D721Med (cell line): ENCODE data around the gene WWC1.
"Not testable (repeated sequence)": the region's sequence is repeated elsewhere in the genome, so short reads cannot be mapped to it uniquely, and the experiment has no call there.

Experiments used
- DNase-seq: peaks from one replicate; pipeline ENCODE4 v3.0.0; 2011; ENCODE audit warnings: low spot score; ENCODE audit not compliant: insufficient read length
- FAIRE-seq: peaks from 2 replicates; lab custom pipeline; 2011; peaks lifted over from hg19 to GRCh38; lab: Jason Lieb, UNC
- CTCF ChIP-seq: IDR thresholded peaks from 2 replicates; pipeline ENCODE4 v1.5.1; 2012; ENCODE audit warnings: mild to moderate bottlenecking, control low read depth; ENCODE audit not compliant: insufficient read depth; ENCODE audit errors: missing control alignments

WWC1 gene

GRCh38 chr5:168273056-168273980 is 18.1 kb upstream of the WWC1 start:
- DNase-seq (no peak), FAIRE-seq (no peak)
- no peak for TF ChIP-seq CTCF

GRCh38 chr5:168274406-168274805 is 17.0 kb upstream of the WWC1 start:
- TF ChIP-seq CTCF = no peak
- FAIRE-seq = no peak
- no peak for DNase-seq

DNA sequence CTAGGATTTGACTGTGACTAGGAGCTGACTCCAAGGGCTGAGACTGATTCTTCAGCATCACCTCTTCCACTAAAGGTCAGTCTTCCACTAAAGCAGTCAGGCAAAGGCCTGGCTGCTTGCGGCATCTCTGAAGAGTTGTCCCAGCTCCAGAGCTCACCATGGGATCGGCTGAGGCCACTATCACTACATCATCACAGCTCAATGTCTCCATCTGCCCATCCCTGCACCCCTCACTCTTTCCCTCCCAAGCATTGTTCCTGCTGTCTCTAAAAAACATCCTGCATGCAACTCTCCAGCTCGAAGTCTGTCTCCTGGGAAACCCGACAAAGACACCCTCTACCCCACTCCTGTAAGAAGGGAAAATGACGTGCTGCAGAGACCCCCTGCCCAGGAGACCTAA is 15.5 kb upstream of the WWC1 start:
- DNase-seq = no peak
- no peak for FAIRE-seq
- TF ChIP-seq CTCF = no peak

DNA sequence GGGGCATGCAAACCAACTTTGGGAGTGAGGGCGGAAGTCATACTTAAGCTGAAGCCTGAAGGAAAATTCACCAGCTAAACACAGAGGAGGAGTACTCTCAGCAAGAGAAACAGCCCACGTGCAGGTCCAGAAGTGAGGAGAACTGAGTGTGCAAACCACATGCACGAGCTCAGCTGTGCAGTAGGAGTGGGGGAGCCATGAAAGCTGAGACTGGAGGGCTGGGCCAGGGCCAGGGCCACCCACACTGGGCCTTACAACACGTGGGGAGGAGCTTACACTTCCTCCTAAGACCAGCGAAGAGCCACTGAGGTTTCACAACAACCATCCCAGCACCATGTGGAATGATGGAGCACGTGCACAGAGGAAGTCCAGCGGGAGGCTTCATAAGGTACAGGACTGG is 9.3 kb upstream of the WWC1 start:
- DNase-seq (no peak), FAIRE-seq (no peak)
- TF ChIP-seq CTCF = no peak

GRCh38 chr5:168284809-168285208 is 6.6 kb upstream of the WWC1 start:
- DNase-seq (no peak), FAIRE-seq (no peak)

DNA sequence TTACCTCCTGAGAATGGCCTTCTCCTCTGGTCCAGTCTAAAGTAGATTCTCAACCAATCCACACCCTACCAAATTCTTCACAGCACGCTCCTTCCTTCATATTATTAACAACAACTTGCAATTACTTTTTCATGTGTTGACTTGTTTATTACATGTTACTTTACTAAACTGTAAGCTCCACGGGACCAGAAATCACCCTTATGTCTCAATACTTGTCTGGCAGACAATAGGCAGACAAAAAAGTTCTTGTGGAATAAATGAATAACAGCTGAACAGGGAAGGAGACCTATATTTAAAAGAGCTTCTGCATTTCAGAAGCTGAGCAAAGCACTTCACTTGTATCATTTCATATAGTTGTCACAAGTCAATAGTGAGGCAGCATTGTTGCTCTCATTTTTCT is 5.7 kb upstream of the WWC1 start:
- no peak for DNase-seq
- no peak for TF ChIP-seq CTCF
- FAIRE-seq = no peak

More at GRCh38 chr5:168284809-168285208, 6.6 kb upstream of the WWC1 start:
- TF ChIP-seq CTCF = no peak

DNA sequence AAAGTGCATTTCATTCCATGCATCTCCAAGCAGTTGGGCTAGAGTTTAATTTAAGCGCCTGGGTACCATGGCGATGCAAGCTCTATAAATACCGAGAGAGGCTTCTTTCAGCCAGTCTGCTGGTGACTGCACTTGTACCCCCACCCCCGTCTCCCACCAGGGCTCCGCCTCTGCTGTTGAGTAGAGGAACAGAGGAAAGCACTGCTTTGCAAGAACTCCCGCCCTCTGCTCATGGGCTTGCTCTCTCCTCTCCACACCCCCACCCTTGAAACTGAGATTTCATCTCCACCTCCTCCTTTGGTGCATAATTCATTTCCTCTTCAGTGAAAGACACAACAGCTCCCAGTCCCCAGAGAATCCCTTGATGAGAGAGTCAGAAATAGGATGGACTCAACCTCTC is 5.1 kb upstream of the WWC1 start:
- no peak for TF ChIP-seq CTCF
- FAIRE-seq = no peak
- DNase-seq = no peak

- FAIRE-seq, DNase-seq: not testable (repeated sequence)
These were observed 4.6 kb upstream of the WWC1 start for GRCh38 chr5:168286863-168287262.
